ENCODE data around the gene AQP2. TPM values are rescaled to one million over a fixed set of nuclear protein-coding genes. Genes with fewer than 3 reads are reported as not detected.

The AQP2 gene
- total and polyA plus RNA-seq, 2 of the 13 experiments (the other 11 are each of a cell fraction or from before 2014, with no cell fraction given) = not detected

DNA sequence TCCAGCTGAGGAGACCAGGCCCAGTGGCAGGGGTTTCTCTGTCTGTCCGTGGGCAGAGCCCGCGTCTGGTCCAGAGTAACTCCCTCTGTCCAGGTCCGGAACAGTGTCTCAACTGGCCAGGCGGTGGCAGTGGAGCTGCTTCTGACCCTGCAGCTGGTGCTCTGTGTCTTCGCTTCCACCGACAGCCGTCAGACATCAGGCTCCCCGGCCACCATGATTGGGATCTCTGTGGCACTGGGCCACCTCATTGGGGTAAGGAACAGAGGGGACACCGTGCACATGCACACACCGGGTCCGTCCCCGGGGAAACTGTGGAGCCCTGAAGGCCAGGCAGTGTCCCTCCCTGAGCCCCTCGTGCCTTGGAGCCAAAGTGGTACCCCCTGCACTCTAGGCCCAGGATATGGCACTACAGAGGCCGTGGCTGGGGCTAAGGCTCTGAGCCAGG lies 23.7 kb downstream of the AQP2 start (continued):
- TF ChIP-seq TGIF2 (CRISPR knock-in tag; IDR thresholded peaks at IDR 0.05) (0 out of 2 replicates have a peak, but pooled peaks have one; percentile 20), NR2F6 (IDR thresholded peaks at IDR 0.05) (no peak), NR2F6 (CRISPR knock-in tag; IDR thresholded peaks at IDR 0.05) (0 out of 2 replicates have a peak, but pooled peaks have one; percentile 27), ZMYM3 (CRISPR knock-in tag; IDR thresholded peaks at IDR 0.05) (peak; percentile 62; the same call in 1 of the 2 replicates), ZNF230 (CRISPR knock-in tag; IDR thresholded peaks at IDR 0.05) (0 out of 2 replicates have a peak, but pooled peaks have one; percentile 35), ZNF788 (CRISPR knock-in tag; IDR thresholded peaks at IDR 0.05; ENCODE audit: borderline replicate concordance) (peak; percentile 35; the same call in 1 of the 2 replicates), ZFX (CRISPR knock-in tag; IDR thresholded peaks at IDR 0.05; ENCODE audit: low read depth) (peak; percentile 49; the same call in 1 of the 2 replicates), BHLHE40 (IDR thresholded peaks at IDR 0.05; ENCODE audit: low read length) (no peak), E2F5 (CRISPR knock-in tag; conservative IDR thresholded peaks at IDR 0.05) (no peak), PATZ1 (CRISPR knock-in tag; IDR thresholded peaks at IDR 0.05) (0 out of 2 replicates have a peak, but pooled peaks have one; percentile 26), HNF1B (CRISPR knock-in tag; IDR thresholded peaks at IDR 0.05) (peak; percentile 19; the same call in 1 of the 2 replicates), ZNF644 (CRISPR knock-in tag; IDR thresholded peaks at IDR 0.05; ENCODE audit: low read depth) (peak; percentile 34; the same call in 1 of the 2 replicates), SMC3 (IDR thresholded peaks at IDR 0.05; ENCODE audit: low read length) (0 out of 2 replicates have a peak, but pooled peaks have one; percentile 42), MTF1 (CRISPR knock-in tag; IDR thresholded peaks at IDR 0.05) (no peak), ZNF672 (CRISPR knock-in tag; IDR thresholded peaks at IDR 0.05) (no peak), ARID5B (CRISPR knock-in tag; IDR thresholded peaks at IDR 0.05) (0 out of 2 replicates have a peak, but pooled peaks have one; percentile 17), NFYB (CRISPR knock-in tag; IDR thresholded peaks at IDR 0.05) (no peak), NONO (IDR thresholded peaks at IDR 0.05) (no peak), NONO (CRISPR knock-in tag; conservative IDR thresholded peaks at IDR 0.05) (0 out of 2 replicates have a peak, but pooled peaks have one; percentile 37), PITX1 (CRISPR knock-in tag; IDR thresholded peaks at IDR 0.05) (peak; percentile 22; the same call in 1 of the 2 replicates), ONECUT2 (CRISPR knock-in tag; IDR thresholded peaks at IDR 0.05) (no peak)
- TF ChIP-seq, protein P1, sequence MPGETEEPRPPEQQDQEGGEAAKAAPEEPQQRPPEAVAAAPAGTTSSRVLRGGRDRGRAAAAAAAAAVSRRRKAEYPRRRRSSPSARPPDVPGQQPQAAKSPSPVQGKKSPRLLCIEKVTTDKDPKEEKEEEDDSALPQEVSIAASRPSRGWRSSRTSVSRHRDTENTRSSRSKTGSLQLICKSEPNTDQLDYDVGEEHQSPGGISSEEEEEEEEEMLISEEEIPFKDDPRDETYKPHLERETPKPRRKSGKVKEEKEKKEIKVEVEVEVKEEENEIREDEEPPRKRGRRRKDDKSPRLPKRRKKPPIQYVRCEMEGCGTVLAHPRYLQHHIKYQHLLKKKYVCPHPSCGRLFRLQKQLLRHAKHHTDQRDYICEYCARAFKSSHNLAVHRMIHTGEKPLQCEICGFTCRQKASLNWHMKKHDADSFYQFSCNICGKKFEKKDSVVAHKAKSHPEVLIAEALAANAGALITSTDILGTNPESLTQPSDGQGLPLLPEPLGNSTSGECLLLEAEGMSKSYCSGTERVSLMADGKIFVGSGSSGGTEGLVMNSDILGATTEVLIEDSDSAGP (CRISPR knock-in tag; IDR thresholded peaks at IDR 0.05; ENCODE audit: borderline replicate concordance) = peak; percentile 57; the same call in 1 of the 2 replicates

Measured in HepG2 (cell line).